ENCODE data around the gene DCLRE1C. TPM values are rescaled to one million over a fixed set of nuclear protein-coding genes. Genes with fewer than 3 reads are reported as not detected.

The DCLRE1C gene
- total and polyA plus RNA-seq, 4 donors: 1.6 to 16.6 (median 7.6) TPM

- intact Hi-C loops (cut with DNase I): no loop called here
- H3K27ac ChIP-seq (ENCODE audit: low read depth in 1 of 2, low read length in 2 of 2): no peak overlapping the region
- no peaks in the 10 kb centered on the region for H3K9me3 ChIP-seq (ENCODE audit: control insufficient read depth, low read length)
- ATAC-seq (ENCODE audit: low FRiP score) (no peak), DNase-seq (no peak)
- H3K36me3 ChIP-seq (ENCODE audit: control insufficient read depth in 1 of 2, insufficient read depth in 2 of 2, low read length in 1 of 2): peaks cover 5% of the 10 kb centered on the region in 2 donors
- H3K4me3 ChIP-seq (ENCODE audit: low read length in 2 of 2): no peak overlapping the region
- H3K4me1 ChIP-seq (ENCODE audit: control insufficient read depth in 1 of 2, insufficient read depth in 2 of 2, low read length in 2 of 2): no peaks in the 10 kb centered on the region
- 92 to 94% methylated on average over 13 of the region's 13 CpGs for WGBS, 2 donors
- H3K27me3 ChIP-seq (ENCODE audit: control insufficient read depth in 1 of 2, insufficient read depth in 2 of 2, low read length in 1 of 2): no peaks in the 10 kb centered on the region
Measured at GRCh38 chr10:14926722-14927416, 27.0 kb downstream of the DCLRE1C start.

GRCh38 chr10:14926061-14926470 lies 27.8 kb downstream of the DCLRE1C start:
- H3K9me3 ChIP-seq (ENCODE audit: control insufficient read depth, low read length): no peaks in the 10 kb centered on the region
- intact Hi-C loops (cut with DNase I): no loop called here
- H3K4me3 ChIP-seq (ENCODE audit: low read length in 2 of 2): no peak overlapping the region
- DNase-seq (no peak), ATAC-seq (ENCODE audit: low FRiP score) (no peak)
- 93 to 94% methylated on average over 8 of the region's 8 CpGs for WGBS, 2 donors
- no peak overlapping the region for H3K27ac ChIP-seq (ENCODE audit: low read depth in 1 of 2, low read length in 2 of 2)
- H3K4me1 ChIP-seq (ENCODE audit: control insufficient read depth in 1 of 2, insufficient read depth in 2 of 2, low read length in 2 of 2): no peaks in the 10 kb centered on the region
- H3K36me3 ChIP-seq (ENCODE audit: control insufficient read depth in 1 of 2, insufficient read depth in 2 of 2, low read length in 1 of 2): peaks cover 6 to 9% of the 10 kb centered on the region in 2 donors
- H3K27me3 ChIP-seq (ENCODE audit: control insufficient read depth in 1 of 2, insufficient read depth in 2 of 2, low read length in 1 of 2): no peaks in the 10 kb centered on the region

- no peak overlapping the region for H3K27ac ChIP-seq (ENCODE audit: low read depth in 1 of 2, low read length in 2 of 2)
- H3K4me3 ChIP-seq (ENCODE audit: low read length in 2 of 2): no peak overlapping the region
- no peaks in the 10 kb centered on the region for H3K27me3 ChIP-seq (ENCODE audit: control insufficient read depth in 1 of 2, insufficient read depth in 2 of 2, low read length in 1 of 2)
- ATAC-seq (ENCODE audit: low FRiP score) (no peak), DNase-seq (no peak)
- no peaks in the 10 kb centered on the region for H3K9me3 ChIP-seq (ENCODE audit: control insufficient read depth, low read length)
- 97 to 98% methylated on average over 2 of the region's 2 CpGs for WGBS, 2 donors
- H3K4me1 ChIP-seq (ENCODE audit: control insufficient read depth in 1 of 2, insufficient read depth in 2 of 2, low read length in 2 of 2): no peaks in the 10 kb centered on the region
- peaks cover 6 to 9% of the 10 kb centered on the region in 2 donors for H3K36me3 ChIP-seq (ENCODE audit: control insufficient read depth in 1 of 2, insufficient read depth in 2 of 2, low read length in 1 of 2)
- intact Hi-C loops (cut with DNase I): no loop called here
Measured at GRCh38 chr10:14925268-14925667, 28.6 kb downstream of the DCLRE1C start.

- intact Hi-C loops (cut with DNase I): no loop called here
- Histone ChIP-seq H3K4me3 (ENCODE audit: low read length in 2 of 2) (no peak overlapping the region), H3K9me3 (ENCODE audit: control insufficient read depth, low read length) (no peaks in the 10 kb centered on the region), H3K36me3 (ENCODE audit: control insufficient read depth in 1 of 2, insufficient read depth in 2 of 2, low read length in 1 of 2) (peaks cover 7 to 11% of the 10 kb centered on the region in 2 donors), H3K27me3 (ENCODE audit: control insufficient read depth in 1 of 2, insufficient read depth in 2 of 2, low read length in 1 of 2) (no peaks in the 10 kb centered on the region), H3K27ac (ENCODE audit: low read depth in 1 of 2, low read length in 2 of 2) (no peak overlapping the region), H3K4me1 (ENCODE audit: control insufficient read depth in 1 of 2, insufficient read depth in 2 of 2, low read length in 2 of 2) (no peaks in the 10 kb centered on the region)
- 95 to 96% methylated on average over 7 of the region's 7 CpGs for WGBS, 2 donors
- DNase-seq: no peak
- no peak for ATAC-seq (ENCODE audit: low FRiP score)
Measured at GRCh38 chr10:14924013-14924412, 29.9 kb downstream of the DCLRE1C start.

- DNase-seq (no peak), ATAC-seq (ENCODE audit: low FRiP score) (no peak)
- Histone ChIP-seq H3K27me3 (ENCODE audit: control insufficient read depth in 1 of 2, insufficient read depth in 2 of 2, low read length in 1 of 2) (no peaks in the 10 kb centered on the region), H3K4me1 (ENCODE audit: control insufficient read depth in 1 of 2, insufficient read depth in 2 of 2, low read length in 2 of 2) (no peaks in the 10 kb centered on the region), H3K27ac (ENCODE audit: low read depth in 1 of 2, low read length in 2 of 2) (no peak overlapping the region), H3K4me3 (ENCODE audit: low read length in 2 of 2) (no peak overlapping the region), H3K9me3 (ENCODE audit: control insufficient read depth, low read length) (no peaks in the 10 kb centered on the region), H3K36me3 (ENCODE audit: control insufficient read depth in 1 of 2, insufficient read depth in 2 of 2, low read length in 1 of 2) (peaks cover 8 to 21% of the 10 kb centered on the region in 2 donors)
- intact Hi-C loops (cut with DNase I): no loop called here
- WGBS, 2 donors: 89 to 90% methylated on average over 3 of the region's 3 CpGs
Measured at GRCh38 chr10:14918964-14919363, 34.9 kb downstream of the DCLRE1C start.

DNA sequence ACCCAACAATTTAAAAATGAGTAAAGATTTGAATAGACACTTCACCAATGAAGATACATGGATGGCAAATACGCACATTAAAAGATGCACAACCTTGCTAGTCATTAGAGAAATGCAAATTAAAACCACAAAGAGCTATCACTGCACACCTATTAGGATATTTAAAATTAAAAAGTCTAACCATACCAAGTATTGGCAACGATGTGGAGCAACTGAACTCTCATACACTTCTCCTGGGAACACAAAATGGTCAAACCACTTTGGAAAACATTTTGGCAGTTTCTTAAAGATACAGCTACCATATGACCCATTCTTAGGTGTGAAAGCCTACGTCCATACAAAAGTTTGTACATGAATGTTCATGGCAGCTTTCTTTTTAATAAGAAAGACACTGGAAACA lies 36.1 kb downstream of the DCLRE1C start:
- Histone ChIP-seq H3K27me3 (ENCODE audit: control insufficient read depth in 1 of 2, insufficient read depth in 2 of 2, low read length in 1 of 2) (no peaks in the 10 kb centered on the region), H3K36me3 (ENCODE audit: control insufficient read depth in 1 of 2, insufficient read depth in 2 of 2, low read length in 1 of 2) (peaks cover 8 to 17% of the 10 kb centered on the region in 2 donors), H3K4me1 (ENCODE audit: control insufficient read depth in 1 of 2, insufficient read depth in 2 of 2, low read length in 2 of 2) (no peaks in the 10 kb centered on the region), H3K4me3 (ENCODE audit: low read length in 2 of 2) (no peak overlapping the region), H3K27ac (ENCODE audit: low read depth in 1 of 2, low read length in 2 of 2) (no peak overlapping the region), H3K9me3 (ENCODE audit: control insufficient read depth, low read length) (no peaks in the 10 kb centered on the region)
- no peak for ATAC-seq (ENCODE audit: low FRiP score)
- intact Hi-C loops (cut with DNase I): no loop called here
- DNase-seq: no peak
- 96 to 98% methylated on average over 3 of the region's 3 CpGs for WGBS, 2 donors

- DNase-seq (no peak), ATAC-seq (ENCODE audit: low FRiP score) (no peak)
- H3K4me1 ChIP-seq (ENCODE audit: control insufficient read depth in 1 of 2, insufficient read depth in 2 of 2, low read length in 2 of 2): no peaks in the 10 kb centered on the region
- intact Hi-C loops (cut with DNase I): no loop called here
- peaks cover 5 to 18% of the 10 kb centered on the region in 2 donors for H3K36me3 ChIP-seq (ENCODE audit: control insufficient read depth in 1 of 2, insufficient read depth in 2 of 2, low read length in 1 of 2)
- no peaks in the 10 kb centered on the region for H3K27me3 ChIP-seq (ENCODE audit: control insufficient read depth in 1 of 2, insufficient read depth in 2 of 2, low read length in 1 of 2)
- no peaks in the 10 kb centered on the region for H3K9me3 ChIP-seq (ENCODE audit: control insufficient read depth, low read length)
- WGBS, 2 donors: 99 to 100% methylated on average over 2 of the region's 2 CpGs
- H3K4me3 ChIP-seq (ENCODE audit: low read length in 2 of 2): no peak overlapping the region
- no peak overlapping the region for H3K27ac ChIP-seq (ENCODE audit: low read depth in 1 of 2, low read length in 2 of 2)
Measured at GRCh38 chr10:14916600-14916999, 37.3 kb downstream of the DCLRE1C start.

DNA sequence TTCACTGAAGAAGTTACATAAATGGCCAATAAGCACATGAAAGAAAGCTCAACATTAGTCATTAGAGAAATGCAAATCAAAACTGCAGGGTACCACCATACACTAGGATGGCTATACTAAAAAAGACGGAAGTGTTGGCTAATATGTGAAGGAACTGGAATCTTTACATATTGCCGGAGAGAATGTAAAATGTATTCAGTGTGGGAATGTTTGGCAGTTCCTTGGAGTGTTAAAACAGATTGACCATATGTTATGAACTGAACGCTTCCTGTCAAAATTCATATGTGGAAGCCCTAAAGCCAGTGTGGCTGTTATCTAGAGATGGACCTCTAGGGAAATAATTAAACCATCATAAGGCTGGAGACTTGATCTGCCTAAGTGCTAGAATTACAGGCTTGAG lies 42.1 kb downstream of the DCLRE1C start:
- ATAC-seq (ENCODE audit: low FRiP score): no peak
- 81 to 98% methylated on average over 3 of the region's 3 CpGs for WGBS, 2 donors
- no peak overlapping the region for H3K27ac ChIP-seq (ENCODE audit: low read depth in 1 of 2, low read length in 2 of 2)
- intact Hi-C loops (cut with DNase I): no loop called here
- H3K27me3 ChIP-seq (ENCODE audit: control insufficient read depth in 1 of 2, insufficient read depth in 2 of 2, low read length in 1 of 2): no peaks in the 10 kb centered on the region
- H3K4me1 ChIP-seq (ENCODE audit: control insufficient read depth in 1 of 2, insufficient read depth in 2 of 2, low read length in 2 of 2): no peaks in the 10 kb centered on the region
- H3K36me3 ChIP-seq (ENCODE audit: control insufficient read depth in 1 of 2, insufficient read depth in 2 of 2, low read length in 1 of 2): peaks cover 2 to 11% of the 10 kb centered on the region in 2 donors
- H3K9me3 ChIP-seq (ENCODE audit: control insufficient read depth, low read length): no peaks in the 10 kb centered on the region
- no peak overlapping the region for H3K4me3 ChIP-seq (ENCODE audit: low read length in 2 of 2)
- DNase-seq: no peak

- ATAC-seq (ENCODE audit: low FRiP score) (no peak), DNase-seq (no peak)
- no peaks in the 10 kb centered on the region for H3K4me1 ChIP-seq (ENCODE audit: control insufficient read depth in 1 of 2, insufficient read depth in 2 of 2, low read length in 2 of 2)
- no peaks in the 10 kb centered on the region for H3K27me3 ChIP-seq (ENCODE audit: control insufficient read depth in 1 of 2, insufficient read depth in 2 of 2, low read length in 1 of 2)
- peaks cover 2 to 11% of the 10 kb centered on the region in 2 donors for H3K36me3 ChIP-seq (ENCODE audit: control insufficient read depth in 1 of 2, insufficient read depth in 2 of 2, low read length in 1 of 2)
- H3K9me3 ChIP-seq (ENCODE audit: control insufficient read depth, low read length): no peaks in the 10 kb centered on the region
- WGBS, 2 donors: 97 to 98% methylated on average over 4 of the region's 4 CpGs
- H3K27ac ChIP-seq (ENCODE audit: low read depth in 1 of 2, low read length in 2 of 2): no peak overlapping the region
- intact Hi-C loops (cut with DNase I): no loop called here
- no peak overlapping the region for H3K4me3 ChIP-seq (ENCODE audit: low read length in 2 of 2)
Measured at GRCh38 chr10:14910953-14911352, 42.9 kb downstream of the DCLRE1C start.

All from aorta (tissue), 5 donors.